ENCODE measurements around the gene MUSTN1.

The MUSTN1 gene

DNA sequence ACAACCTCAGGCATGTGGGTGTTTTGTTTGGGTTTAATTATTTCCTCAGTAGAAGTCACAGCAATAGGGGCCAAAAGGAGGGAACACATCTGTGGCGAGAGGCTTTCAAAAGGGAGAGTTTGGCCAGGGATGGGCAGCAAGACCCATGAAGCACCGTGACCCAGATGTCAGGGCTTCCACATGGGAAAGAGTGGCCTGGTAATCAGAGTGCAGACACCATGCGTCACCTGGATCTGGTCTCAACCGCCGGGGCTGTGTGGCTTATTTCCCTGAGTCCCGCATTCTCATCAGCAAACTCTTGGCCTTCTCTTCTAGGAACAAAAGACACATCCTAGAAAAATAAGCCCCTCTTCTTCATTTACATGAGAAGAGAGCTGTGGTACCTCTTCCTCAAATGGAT, 12.4 kb upstream of the MUSTN1 start:
- H3K9me2 ChIP-seq (replicated peaks; ENCODE audit: low read depth, low read length) = no peaks in the 10 kb centered on the region
- H3K9ac ChIP-seq (ENCODE audit: low read depth, low read length, poor library complexity, severe bottlenecking) = no peak overlapping the region
- peaks cover 40% of the 10 kb centered on the region; the same call in 1 of the 2 replicates for H3K36me3 ChIP-seq (ENCODE audit: insufficient read depth, low read length)
- H3K4me1 ChIP-seq (ENCODE audit: insufficient read depth, low read length, poor library complexity, severe bottlenecking) = no peaks in the 10 kb centered on the region
- no peaks in the 10 kb centered on the region for H3K9me3 ChIP-seq (ENCODE audit: insufficient read depth, low read depth, low read length)
- no peak overlapping the region for H2AFZ ChIP-seq (ENCODE audit: low read length)
- H3K4me3 ChIP-seq (ENCODE audit: low read length, poor library complexity, severe bottlenecking) = no peak overlapping the region
- no peak for TF ChIP-seq EZH2phosphoT487 (IDR thresholded peaks at IDR 0.05; ENCODE audit: borderline replicate concordance)
- no peak for TF ChIP-seq CTCF (conservative IDR thresholded peaks at IDR 0.05; ENCODE audit: low read length)
- H3K79me2 ChIP-seq (ENCODE audit: insufficient read depth, low read length) = no peaks in the 10 kb centered on the region
- H3K4me2 ChIP-seq (ENCODE audit: low read depth, low read length, poor library complexity, severe bottlenecking) = no peak overlapping the region
- no peaks in the 10 kb centered on the region for H3F3A ChIP-seq (ENCODE audit: low read depth)
- H4K20me1 ChIP-seq (ENCODE audit: insufficient read depth, low read length, poor library complexity, severe bottlenecking) = no peaks in the 10 kb centered on the region
- H3K27me3 ChIP-seq (ENCODE audit: insufficient read depth, low read length, poor library complexity, severe bottlenecking) = no peaks in the 10 kb centered on the region

- Histone ChIP-seq H2AFZ (ENCODE audit: low read length) (no peak overlapping the region), H3K79me2 (ENCODE audit: insufficient read depth, low read length) (no peaks in the 10 kb centered on the region), H3K4me3 (ENCODE audit: low read length, poor library complexity, severe bottlenecking) (no peak overlapping the region), H3K27me3 (ENCODE audit: insufficient read depth, low read length, poor library complexity, severe bottlenecking) (no peaks in the 10 kb centered on the region), H3K4me1 (ENCODE audit: insufficient read depth, low read length, poor library complexity, severe bottlenecking) (no peaks in the 10 kb centered on the region), H4K20me1 (ENCODE audit: insufficient read depth, low read length, poor library complexity, severe bottlenecking) (no peaks in the 10 kb centered on the region), H3F3A (ENCODE audit: low read depth) (no peaks in the 10 kb centered on the region), H3K9me2 (replicated peaks; ENCODE audit: low read depth, low read length) (no peaks in the 10 kb centered on the region), H3K36me3 (ENCODE audit: insufficient read depth, low read length) (peaks cover 40% of the 10 kb centered on the region; the same call in 1 of the 2 replicates), H3K9me3 (ENCODE audit: insufficient read depth, low read depth, low read length) (no peaks in the 10 kb centered on the region), H3K9ac (ENCODE audit: low read depth, low read length, poor library complexity, severe bottlenecking) (no peak overlapping the region), H3K4me2 (ENCODE audit: low read depth, low read length, poor library complexity, severe bottlenecking) (no peak overlapping the region)
- TF ChIP-seq EZH2phosphoT487 (IDR thresholded peaks at IDR 0.05; ENCODE audit: borderline replicate concordance) = no peak
- no peak for TF ChIP-seq CTCF (conservative IDR thresholded peaks at IDR 0.05; ENCODE audit: low read length)
Measured at GRCh38 chr3:52846432-52846965, 11.7 kb upstream of the MUSTN1 start.

- Histone ChIP-seq H3K36me3 (ENCODE audit: insufficient read depth, low read length) (peaks cover 34% of the 10 kb centered on the region; the same call in 1 of the 2 replicates), H3K9me2 (replicated peaks; ENCODE audit: low read depth, low read length) (no peaks in the 10 kb centered on the region), H3K9me3 (ENCODE audit: insufficient read depth, low read depth, low read length) (no peaks in the 10 kb centered on the region), H3K4me1 (ENCODE audit: insufficient read depth, low read length, poor library complexity, severe bottlenecking) (no peaks in the 10 kb centered on the region), H3K27me3 (ENCODE audit: insufficient read depth, low read length, poor library complexity, severe bottlenecking) (no peaks in the 10 kb centered on the region), H3K79me2 (ENCODE audit: insufficient read depth, low read length) (no peaks in the 10 kb centered on the region), H4K20me1 (ENCODE audit: insufficient read depth, low read length, poor library complexity, severe bottlenecking) (no peaks in the 10 kb centered on the region), H3K4me3 (ENCODE audit: low read length, poor library complexity, severe bottlenecking) (no peak overlapping the region), H3F3A (ENCODE audit: low read depth) (no peaks in the 10 kb centered on the region), H3K4me2 (ENCODE audit: low read depth, low read length, poor library complexity, severe bottlenecking) (no peak overlapping the region), H3K9ac (ENCODE audit: low read depth, low read length, poor library complexity, severe bottlenecking) (no peak overlapping the region), H2AFZ (ENCODE audit: low read length) (no peak overlapping the region)
- TF ChIP-seq CTCF (conservative IDR thresholded peaks at IDR 0.05; ENCODE audit: low read length) = peak; percentile 60
- TF ChIP-seq EZH2phosphoT487 (IDR thresholded peaks at IDR 0.05; ENCODE audit: borderline replicate concordance) = no peak
Measured at GRCh38 chr3:52845691-52846431, 11.0 kb upstream of the MUSTN1 start.
